ENCODE data around the gene TMEM158.

TMEM158 gene

GRCh38 chr3:45216021-45216609 is 10.0 kb downstream of the TMEM158 start:
- in situ Hi-C loops (cut with MboI; ENCODE audit: low sequenced_read_pairs, unreplicated experiment), result loop anchor here (10.0 to 25.0 kb wide), 2 partner anchors 279 to 446 kb away; no protein-coding TSS in a partner anchor
- TF ChIP-seq, protein P1, sequence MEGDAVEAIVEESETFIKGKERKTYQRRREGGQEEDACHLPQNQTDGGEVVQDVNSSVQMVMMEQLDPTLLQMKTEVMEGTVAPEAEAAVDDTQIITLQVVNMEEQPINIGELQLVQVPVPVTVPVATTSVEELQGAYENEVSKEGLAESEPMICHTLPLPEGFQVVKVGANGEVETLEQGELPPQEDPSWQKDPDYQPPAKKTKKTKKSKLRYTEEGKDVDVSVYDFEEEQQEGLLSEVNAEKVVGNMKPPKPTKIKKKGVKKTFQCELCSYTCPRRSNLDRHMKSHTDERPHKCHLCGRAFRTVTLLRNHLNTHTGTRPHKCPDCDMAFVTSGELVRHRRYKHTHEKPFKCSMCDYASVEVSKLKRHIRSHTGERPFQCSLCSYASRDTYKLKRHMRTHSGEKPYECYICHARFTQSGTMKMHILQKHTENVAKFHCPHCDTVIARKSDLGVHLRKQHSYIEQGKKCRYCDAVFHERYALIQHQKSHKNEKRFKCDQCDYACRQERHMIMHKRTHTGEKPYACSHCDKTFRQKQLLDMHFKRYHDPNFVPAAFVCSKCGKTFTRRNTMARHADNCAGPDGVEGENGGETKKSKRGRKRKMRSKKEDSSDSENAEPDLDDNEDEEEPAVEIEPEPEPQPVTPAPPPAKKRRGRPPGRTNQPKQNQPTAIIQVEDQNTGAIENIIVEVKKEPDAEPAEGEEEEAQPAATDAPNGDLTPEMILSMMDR (IDR thresholded peaks at IDR 0.05; ENCODE audit: borderline replicate concordance, control extremely low read depth, extremely low read depth, insufficient read depth, missing control alignments), result no peak
- no peak for DNase-seq (ENCODE audit: low spot score)

DNA sequence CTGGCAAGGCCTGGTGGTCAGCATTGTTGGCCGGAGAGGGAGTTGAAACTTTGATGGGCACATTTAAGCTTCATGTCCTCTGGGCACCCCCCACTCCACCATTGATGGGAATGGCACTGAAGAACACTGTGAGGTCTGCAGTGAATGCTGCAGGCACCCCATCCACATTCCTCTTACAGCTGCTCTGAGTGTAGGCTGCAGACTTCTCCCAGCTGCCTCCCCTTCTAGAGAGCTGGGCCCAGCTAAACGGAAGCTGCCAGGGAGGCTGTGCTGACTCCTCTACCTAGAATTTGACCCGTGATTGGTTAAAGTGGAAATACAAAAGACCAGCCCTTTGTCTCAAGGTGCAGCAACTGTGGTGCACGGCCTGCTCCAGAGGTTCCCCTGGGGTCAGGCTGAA is 10.6 kb downstream of the TMEM158 start:
- no peak for DNase-seq (ENCODE audit: low spot score)
- TF ChIP-seq, protein P1 (IDR thresholded peaks at IDR 0.05; ENCODE audit: borderline replicate concordance, control extremely low read depth, extremely low read depth, insufficient read depth, missing control alignments), result no peak
- in situ Hi-C loops (cut with MboI; ENCODE audit: low sequenced_read_pairs, unreplicated experiment), result loop anchor here (10.0 to 25.0 kb wide), 2 partner anchors 279 to 447 kb away; no protein-coding TSS in a partner anchor

GRCh38 chr3:45214061-45214680 is 11.9 kb downstream of the TMEM158 start:
- in situ Hi-C loops (cut with MboI; ENCODE audit: low sequenced_read_pairs, unreplicated experiment), result loop anchor here (5.0 to 25.0 kb wide), 3 partner anchors 177 to 448 kb away; no protein-coding TSS in a partner anchor
- no peak for DNase-seq (ENCODE audit: low spot score)
- TF ChIP-seq, protein P1 (IDR thresholded peaks at IDR 0.05; ENCODE audit: borderline replicate concordance, control extremely low read depth, extremely low read depth, insufficient read depth, missing control alignments), result no peak

DNA sequence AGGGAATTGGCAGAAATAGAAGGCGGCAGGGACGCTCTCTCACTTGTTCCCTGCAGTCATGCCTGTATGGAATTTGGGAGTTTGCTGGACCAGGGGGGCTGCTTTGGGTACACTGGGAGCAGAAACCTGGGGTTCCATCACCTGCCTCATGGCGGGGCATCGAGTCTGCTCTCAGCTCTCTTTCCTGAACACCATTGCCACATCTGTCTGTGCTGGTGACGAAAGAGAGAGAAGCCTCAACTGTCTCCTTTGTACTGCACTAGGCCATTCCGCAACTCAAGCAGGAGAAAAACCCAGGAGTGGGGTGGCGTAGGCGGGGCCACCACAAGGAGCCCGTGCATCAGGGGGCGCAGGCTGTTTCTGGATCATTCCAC is 14.0 kb downstream of the TMEM158 start:
- in situ Hi-C loops (cut with MboI; ENCODE audit: low sequenced_read_pairs, unreplicated experiment), result loop anchor here (5.0 to 25.0 kb wide), 3 partner anchors 175 to 450 kb away; no protein-coding TSS in a partner anchor
- TF ChIP-seq, protein P1 (IDR thresholded peaks at IDR 0.05; ENCODE audit: borderline replicate concordance, control extremely low read depth, extremely low read depth, insufficient read depth, missing control alignments), result no peak
- no peak for DNase-seq (ENCODE audit: low spot score)

DNA sequence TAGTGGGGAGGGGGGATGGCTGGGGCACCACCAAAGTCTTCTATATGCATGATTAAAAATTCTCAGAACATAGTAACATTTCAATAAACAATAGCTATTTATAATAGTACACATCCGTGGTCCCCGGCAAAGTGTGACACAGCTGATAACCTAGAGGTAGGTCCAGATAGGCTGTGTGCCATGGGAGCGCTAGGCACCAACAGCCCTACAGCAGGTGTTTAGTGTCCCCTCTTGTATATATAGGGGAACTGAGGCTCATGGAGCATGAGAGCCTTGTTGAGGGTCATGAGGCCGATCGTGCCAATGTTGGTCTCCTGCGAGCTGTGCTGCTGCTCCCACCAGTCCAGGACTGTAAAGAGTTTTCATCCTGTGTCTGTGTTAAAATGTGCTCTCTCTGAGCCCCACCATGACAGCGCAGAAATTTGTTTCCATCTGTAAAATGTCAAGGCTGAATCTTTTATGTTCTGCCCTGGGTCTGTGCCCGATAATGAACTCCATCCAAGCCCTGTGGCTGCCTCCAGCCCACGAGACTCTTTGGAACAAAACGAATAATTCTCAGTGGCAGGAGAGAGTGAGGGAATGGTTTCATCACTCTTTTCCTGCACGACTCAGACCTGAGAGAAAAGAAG is 14.5 kb downstream of the TMEM158 start:
- no peak for DNase-seq (ENCODE audit: low spot score)
- in situ Hi-C loops (cut with MboI; ENCODE audit: low sequenced_read_pairs, unreplicated experiment), result loop anchor here (5.0 to 25.0 kb wide), 3 partner anchors 174 to 451 kb away; no protein-coding TSS in a partner anchor

More for the DNA sequence above, 14.5 kb downstream of the TMEM158 start:
- TF ChIP-seq, protein P1 (IDR thresholded peaks at IDR 0.05; ENCODE audit: borderline replicate concordance, control extremely low read depth, extremely low read depth, insufficient read depth, missing control alignments), result no peak

Measured in GM13976 (cell line).